Right ventricle myocardium superior (tissue), 1 donor: ENCODE measurements around the gene PFN4. TPM values are rescaled to one million over a fixed set of nuclear protein-coding genes. Genes with fewer than 3 reads are reported as not detected.
A peak's percentile ranks its signal among the peaks of the same experiment; 100 is the strongest.

ENCODE experiments used
- ATAC-seq: fragments of 200-7000 bp; cut with Tn5 transposase; one replicate; pipeline ENCODE4 v1.9.1; 2020; ENCODE audit warnings: mild to moderate bottlenecking; ENCODE audit not compliant: poor library complexity
- DNase-seq: peaks from one replicate; pipeline ENCODE4 v3.0.0-alpha.2; 2020
- intact Hi-C: fragments of 100-400 bp; cut with DNase I; formaldehyde crosslinking; loops from one replicate; pipeline ENCODE4 v1.11.2; 2022
- total RNA-seq: library from RNA; stranded (reverse); fragmentation: NEBNext Ultra II Directional; extraction: Animal tissue kit (Norgen Biotek cat#: 25700); gene quantifications from one replicate; pipeline ENCODE4 v1.2.1, GENCODE V29; 2021
- donor health status: DM: no; HTN: yes; CAD: no; lungs with severe emphysema.

PFN4 gene
- total RNA-seq, 1 donor from 2014 or later = 0.46 TPM

- DNase-seq = peak; percentile 94
- intact Hi-C loops = loop anchor here (10.0 kb wide), 1 partner anchor 260 kb away; no protein-coding TSS in a partner anchor
- ATAC-seq = peak; percentile 97
Measured at GRCh38 chr2:24084386-24085199, 38.5 kb downstream of the PFN4 start, which contains the start of gene TP53I3. Gene TP53I3 (minus strand): TSS chr2:24084834. CDS start chr2:24084326, 508 bp downstream.

GRCh38 chr2:24083567-24084385 lies 39.4 kb downstream of the PFN4 start:
- DNase-seq (no peak), ATAC-seq (peak; percentile 77)
- intact Hi-C loops = loop anchor here (10.0 kb wide), 1 partner anchor 259 kb away; no protein-coding TSS in a partner anchor

GRCh38 chr2:24082787-24083566 lies 40.2 kb downstream of the PFN4 start:
- DNase-seq (no peak), ATAC-seq (no peak)
- intact Hi-C loops = loop anchor here (10.0 kb wide), 1 partner anchor 258 kb away; no protein-coding TSS in a partner anchor

GRCh38 chr2:24080701-24081100 lies 42.4 kb downstream of the PFN4 start:
- intact Hi-C loops = loop anchor here (10.0 kb wide), 1 partner anchor 256 kb away; no protein-coding TSS in a partner anchor
- DNase-seq = no peak
- ATAC-seq = no peak

GRCh38 chr2:24077879-24078278 lies 45.3 kb downstream of the PFN4 start:
- DNase-seq (no peak), ATAC-seq (no peak)
- intact Hi-C loops = loop anchor here (5.0 kb wide), 1 partner anchor 151 kb away; the partner anchor contains the start of gene ATAD2B

- ATAC-seq (no peak), DNase-seq (no peak)
- intact Hi-C loops = loop anchor here (5.0 kb wide), 1 partner anchor 150 kb away; the partner anchor contains the start of gene ATAD2B
Measured at GRCh38 chr2:24077535-24077877, 45.6 kb downstream of the PFN4 start.

GRCh38 chr2:24076849-24077534 lies 46.1 kb downstream of the PFN4 start:
- DNase-seq (peak; percentile 49), ATAC-seq (peak; percentile 15)
- intact Hi-C loops = loop anchor here (5.0 kb wide), 1 partner anchor 150 kb away; the partner anchor contains the start of gene ATAD2B

GRCh38 chr2:24075915-24076848 lies 47.0 kb downstream of the PFN4 start, which contains the start of gene SF3B6:
Gene SF3B6 (minus strand): TSS chr2:24076326. CDS start chr2:24076229, 97 bp downstream.
- peak; percentile 95 for ATAC-seq
- peak; percentile 98 for DNase-seq
- intact Hi-C loops = loop anchor here (5.0 kb wide), 1 partner anchor 149 kb away; the partner anchor contains the start of gene ATAD2B

GRCh38 chr2:24075259-24075658 lies 47.9 kb downstream of the PFN4 start:
- DNase-seq (no peak), ATAC-seq (no peak)
- intact Hi-C loops = loop anchor here (5.0 kb wide), 1 partner anchor 148 kb away; the partner anchor contains the start of gene ATAD2B

- ATAC-seq (no peak), DNase-seq (no peak)
- intact Hi-C loops = no loop called here
Measured at GRCh38 chr2:24073816-24074215, 49.3 kb downstream of the PFN4 start.

- DNase-seq = no peak
- intact Hi-C loops = no loop called here
- no peak for ATAC-seq
Measured at GRCh38 chr2:24072259-24072658, 50.9 kb downstream of the PFN4 start.

- no peak for ATAC-seq
- no peak for DNase-seq
- intact Hi-C loops = no loop called here
Measured at GRCh38 chr2:24065341-24065740, 57.8 kb downstream of the PFN4 start.

Other genes starting within 250 kb of the PFN4 start
- gene ATAD2B, start 196.2 kb downstream of the PFN4 start, total RNA-seq = 6.1 TPM
- 18.5 TPM for gene UBXN2A, start 182.9 kb downstream of the PFN4 start, total RNA-seq
- gene MFSD2B, start 113.2 kb downstream of the PFN4 start, total RNA-seq = not detected
- 7.3 TPM for gene WDCP, start 75.9 kb downstream of the PFN4 start, total RNA-seq
- 3.1 TPM for gene FKBP1B, start 73.6 kb downstream of the PFN4 start, total RNA-seq
- 47.7 TPM for gene SF3B6, start 47.0 kb downstream of the PFN4 start, total RNA-seq
- gene TP53I3, start 38.5 kb downstream of the PFN4 start, total RNA-seq = 15.4 TPM
- gene FAM228B, start 135 bp upstream of the PFN4 start, total RNA-seq = 23.7 TPM
- 0.16 TPM for gene FAM228A, start 51.7 kb upstream of the PFN4 start, total RNA-seq
- gene ITSN2, start 237.2 kb upstream of the PFN4 start, total RNA-seq = 41.2 TPM